H9 (cell line): ENCODE data around the gene SHISA7. TPM values are rescaled to one million over a fixed set of nuclear protein-coding genes. Genes with fewer than 3 reads are reported as not detected.

ENCODE experiments used
- DNase-seq: peaks from one replicate; pipeline ENCODE4 v3.0.0-alpha.2; 2017
- H2AFZ ChIP-seq: one replicate; pipeline ENCODE4 v1.6.1; 2013; ENCODE audit warnings: mild to moderate bottlenecking, low read length, control low read depth, moderate library complexity
- H2AK5ac ChIP-seq: 2 replicates; pipeline ENCODE4 v1.6.1; 2013; ENCODE audit warnings: low read length, control low read depth, mixed read lengths; ENCODE audit not compliant: insufficient read length
- H2BK120ac ChIP-seq: one replicate; pipeline ENCODE4 v1.6.1; 2013; ENCODE audit warnings: low read depth, mild to moderate bottlenecking, low read length, control low read depth, inconsistent platforms; ENCODE audit not compliant: poor library complexity, severe bottlenecking
- H2BK12ac ChIP-seq: 2 replicates; pipeline ENCODE4 v1.6.1; 2013; ENCODE audit warnings: low read length, control low read depth, mixed read lengths, low read depth; ENCODE audit not compliant: insufficient read length
- H2BK15ac ChIP-seq: 2 replicates; pipeline ENCODE4 v1.6.1; 2013; ENCODE audit warnings: low read depth, low read length, control low read depth
- H2BK20ac ChIP-seq: one replicate; pipeline ENCODE4 v1.6.1; 2013; ENCODE audit warnings: low read depth, mild to moderate bottlenecking, low read length, control low read depth, inconsistent platforms; ENCODE audit not compliant: poor library complexity, severe bottlenecking
- H2BK5ac ChIP-seq: 2 replicates; pipeline ENCODE4 v1.6.1; 2013; ENCODE audit warnings: low read length, control low read depth, mixed read lengths; ENCODE audit not compliant: insufficient read length
- H3K14ac ChIP-seq: 2 replicates; pipeline ENCODE4 v1.6.1; 2013; ENCODE audit warnings: low read length, control low read depth; ENCODE audit not compliant: insufficient read depth
- H3K18ac ChIP-seq: 2 replicates; pipeline ENCODE4 v1.6.1; 2013; ENCODE audit warnings: low read depth, mild to moderate bottlenecking, mixed read lengths, low read length, control low read depth; ENCODE audit not compliant: insufficient read length
- H3K23ac ChIP-seq: 2 replicates; pipeline ENCODE4 v1.6.1; 2013; ENCODE audit warnings: low read length, control low read depth, mixed read lengths, low read depth; ENCODE audit not compliant: insufficient read length
- H3K23me2 ChIP-seq: 2 replicates; pipeline ENCODE4 v1.6.1; 2013; ENCODE audit warnings: low read depth, mild to moderate bottlenecking, mixed read lengths, low read length, control low read depth; ENCODE audit not compliant: insufficient read length, poor library complexity, severe bottlenecking
- H3K27ac ChIP-seq: 2 replicates; pipeline ENCODE4 v1.5.1; 2013; ENCODE audit warnings: low read length, control low read depth, mixed read lengths, low read depth; ENCODE audit not compliant: insufficient read length
- H3K27me3 ChIP-seq: 2 replicates; pipeline ENCODE4 v1.6.1; 2013; ENCODE audit warnings: low read length, control low read depth, inconsistent platforms; ENCODE audit not compliant: insufficient read depth
- H3K4ac ChIP-seq: 2 replicates; pipeline ENCODE4 v1.6.1; 2013; ENCODE audit warnings: low read depth, mild to moderate bottlenecking, control low read depth, inconsistent platforms, low read length, moderate library complexity
- H3K4me1 ChIP-seq: 2 replicates; pipeline ENCODE4 v1.6.1; 2013; ENCODE audit warnings: low read length, control low read depth, inconsistent platforms; ENCODE audit not compliant: insufficient read depth
- H3K4me2 ChIP-seq: 2 replicates; pipeline ENCODE4 v1.6.1; 2013; ENCODE audit warnings: low read length, control low read depth, mixed read lengths; ENCODE audit not compliant: insufficient read length, insufficient read depth
- H3K56ac ChIP-seq: 2 replicates; pipeline ENCODE4 v1.6.1; 2013; ENCODE audit warnings: low read depth, mild to moderate bottlenecking, mixed read lengths, low read length, control low read depth; ENCODE audit not compliant: insufficient read length
- H3K79me1 ChIP-seq: 2 replicates; pipeline ENCODE4 v1.6.1; 2013; ENCODE audit warnings: low read depth, mild to moderate bottlenecking, moderate library complexity, low read length, control low read depth, inconsistent platforms; ENCODE audit not compliant: insufficient read depth, poor library complexity, severe bottlenecking
- H3K79me2 ChIP-seq: 2 replicates; pipeline ENCODE4 v1.6.1; 2013; ENCODE audit warnings: low read length, control low read depth, inconsistent platforms; ENCODE audit not compliant: insufficient read depth
- H3K9ac ChIP-seq: 2 replicates; pipeline ENCODE4 v1.6.1; 2013; ENCODE audit warnings: low read length, control low read depth, mixed read lengths; ENCODE audit not compliant: insufficient read length; ENCODE audit errors: extremely low read depth
- H3K9me3 ChIP-seq: one replicate; pipeline ENCODE4 v1.6.1; 2013; ENCODE audit warnings: low read depth, low read length, inconsistent platforms; ENCODE audit not compliant: control insufficient read depth
- H3T11ph ChIP-seq: one replicate; pipeline ENCODE4 v1.6.1; 2013; ENCODE audit warnings: mild to moderate bottlenecking, low read length, control low read depth, inconsistent platforms
- H4K20me1 ChIP-seq: one replicate; pipeline ENCODE4 v1.6.1; 2013; ENCODE audit not compliant: control insufficient read depth, insufficient read length, insufficient read depth
- H4K5ac ChIP-seq: 2 replicates; pipeline ENCODE4 v1.6.1; 2013; ENCODE audit warnings: low read depth, mild to moderate bottlenecking, mixed read lengths, low read length, control low read depth; ENCODE audit not compliant: insufficient read length
- H4K8ac ChIP-seq: replicated peaks from 2 replicates; pipeline ENCODE4 v1.6.1; 2013; ENCODE audit warnings: low read length, control low read depth, mixed read lengths, low read depth; ENCODE audit not compliant: insufficient read length
- H4K91ac ChIP-seq: 2 replicates; pipeline ENCODE4 v1.6.1; 2013; ENCODE audit warnings: low read depth, mild to moderate bottlenecking, moderate library complexity, mixed read lengths, low read length, control low read depth; ENCODE audit not compliant: insufficient read length
- H3K27ac Mint-ChIP-seq, 3 experiments: 2 replicates in 2 of 3; 3 replicates in 1 of 3; pipeline ENCODE4 v1.8.0; 2020 to 2021; ENCODE audit warnings: mixed read lengths in 3 of 3, mild to moderate bottlenecking in 1 of 3, moderate library complexity in 1 of 3
- H3K27me3 Mint-ChIP-seq: 2 replicates; pipeline ENCODE4 v1.8.0; 2021; ENCODE audit warnings: low read depth, mild to moderate bottlenecking, moderate library complexity, mixed read lengths
- H3K36me3 Mint-ChIP-seq, 3 experiments: 2 replicates in 2 of 3; 3 replicates in 1 of 3; pipeline ENCODE4 v1.8.0; 2020 to 2021; ENCODE audit warnings: low read depth in 3 of 3, mixed read lengths in 3 of 3; ENCODE audit not compliant: insufficient read depth in 1 of 3
- H3K4me1 Mint-ChIP-seq, 2 experiments: 2 replicates each; pipeline ENCODE4 v1.8.0; 2020; ENCODE audit warnings: mixed read lengths in 2 of 2
- H3K4me3 Mint-ChIP-seq, 2 experiments: 2 replicates in 1 of 2; 3 replicates in 1 of 2; pipeline ENCODE4 v1.8.0; 2020 to 2021; ENCODE audit warnings: mild to moderate bottlenecking in 2 of 2, mixed read lengths in 2 of 2, moderate library complexity in 1 of 2
- H3K9me3 Mint-ChIP-seq, 2 experiments: 2 replicates in 1 of 2; 3 replicates in 1 of 2; pipeline ENCODE4 v1.8.0; 2020; ENCODE audit warnings: mild to moderate bottlenecking in 2 of 2, mixed read lengths in 2 of 2, moderate library complexity in 1 of 2
- whole genome bisulfite sequencing: extraction: QIAGEN DNeasy Blood & Tissue Kit; methylation state at CpG from one replicate; pipeline ENCODE4 v1.1.7; 2013; ENCODE audit warnings: missing lambda C conversion rate, low lambda C conversion rate, mixed read lengths; ENCODE audit not compliant: insufficient read length; ENCODE audit errors: extremely low coverage; 5-methylcytosine and 5-hydroxymethylcytosine counted together
- total RNA-seq: library from RNA; stranded (reverse); gene quantifications from 2 replicates; pipeline ENCODE4 v1.2.1, GENCODE V29; 2021
- TF ChIP-seq, protein P1 (sequence below): fragments of 200-600 bp; sonication (generic); conservative IDR thresholded peaks from 3 replicates; pipeline ENCODE4 v1.8.0; 2021; ENCODE audit warnings: antibody characterized with exemption, mild to moderate bottlenecking

SHISA7 gene
- total RNA-seq, 1 experiment from 2014 or later: 0.31 TPM

- no peak overlapping the region for H3K4ac ChIP-seq
- H4K8ac ChIP-seq: no peak overlapping the region
- H3K14ac ChIP-seq: no peak overlapping the region
- no peak overlapping the region for H2AK5ac ChIP-seq
- Mint-ChIP-seq H3K4me1 (peaks cover 11 to 18% of the 10 kb centered on the region in 2 experiments), H3K4me3 (no peak overlapping the region), H3K36me3 (no peaks in the 10 kb centered on the region), H3K9me3 (peaks cover 0 to 5% of the 10 kb centered on the region in 2 experiments; a peak in 1 of 5 replicates), H3K27ac (no peak overlapping the region), H3K27me3 (peaks cover 53% of the 10 kb centered on the region)
- H2BK120ac ChIP-seq: no peak overlapping the region
- no peak overlapping the region for H2BK12ac ChIP-seq
- H3K9ac ChIP-seq: no peak overlapping the region
- H3K27me3 ChIP-seq: peaks cover 5% of the 10 kb centered on the region; the same call in 1 of the 2 replicates
- no CpG with 5 or more reads among the region's 8 CpGs for WGBS
- no peaks in the 10 kb centered on the region for H3K79me2 ChIP-seq
- H3T11ph ChIP-seq: no peak overlapping the region
- DNase-seq: no peak
- no peaks in the 10 kb centered on the region for H3K9me3 ChIP-seq
- no peak overlapping the region for H2BK15ac ChIP-seq
- no peak overlapping the region for H3K23ac ChIP-seq
- H3K56ac ChIP-seq: no peak overlapping the region
- H4K91ac ChIP-seq: no peak overlapping the region
- H3K27ac ChIP-seq: no peak overlapping the region
- H3K4me1 ChIP-seq: 0 out of 2 replicates have a peak, but pooled peaks cover 2% of the 10 kb centered on the region
- H2BK5ac ChIP-seq: no peak overlapping the region
- no peak overlapping the region for H4K5ac ChIP-seq
- H3K4me2 ChIP-seq: no peak overlapping the region
- H3K79me1 ChIP-seq: no peaks in the 10 kb centered on the region
- H3K23me2 ChIP-seq: peaks cover 16% of the 10 kb centered on the region
- no peak overlapping the region for H2BK20ac ChIP-seq
- H4K20me1 ChIP-seq: no peaks in the 10 kb centered on the region
- H2AFZ ChIP-seq: no peak overlapping the region
- TF ChIP-seq, protein P1, sequence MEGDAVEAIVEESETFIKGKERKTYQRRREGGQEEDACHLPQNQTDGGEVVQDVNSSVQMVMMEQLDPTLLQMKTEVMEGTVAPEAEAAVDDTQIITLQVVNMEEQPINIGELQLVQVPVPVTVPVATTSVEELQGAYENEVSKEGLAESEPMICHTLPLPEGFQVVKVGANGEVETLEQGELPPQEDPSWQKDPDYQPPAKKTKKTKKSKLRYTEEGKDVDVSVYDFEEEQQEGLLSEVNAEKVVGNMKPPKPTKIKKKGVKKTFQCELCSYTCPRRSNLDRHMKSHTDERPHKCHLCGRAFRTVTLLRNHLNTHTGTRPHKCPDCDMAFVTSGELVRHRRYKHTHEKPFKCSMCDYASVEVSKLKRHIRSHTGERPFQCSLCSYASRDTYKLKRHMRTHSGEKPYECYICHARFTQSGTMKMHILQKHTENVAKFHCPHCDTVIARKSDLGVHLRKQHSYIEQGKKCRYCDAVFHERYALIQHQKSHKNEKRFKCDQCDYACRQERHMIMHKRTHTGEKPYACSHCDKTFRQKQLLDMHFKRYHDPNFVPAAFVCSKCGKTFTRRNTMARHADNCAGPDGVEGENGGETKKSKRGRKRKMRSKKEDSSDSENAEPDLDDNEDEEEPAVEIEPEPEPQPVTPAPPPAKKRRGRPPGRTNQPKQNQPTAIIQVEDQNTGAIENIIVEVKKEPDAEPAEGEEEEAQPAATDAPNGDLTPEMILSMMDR: no peak
- no peak overlapping the region for H3K18ac ChIP-seq
Observed at GRCh38 chr19:55436847-55437246, 6.3 kb downstream of the SHISA7 start.
